ENCODE data around the gene SPDEF. TPM values are rescaled to one million over a fixed set of nuclear protein-coding genes. Genes with fewer than 3 reads are reported as not detected.

Gene SPDEF
- total RNA-seq, 4 donors from 2014 or later: 4.4 TPM; not detected in 3

- ATAC-seq: no peak
- H3K27ac ChIP-seq: no peak overlapping the region
- H3K36me3 ChIP-seq: no peaks in the 10 kb centered on the region
- H3K27me3 ChIP-seq: peaks cover 71% of the 10 kb centered on the region
- no peak overlapping the region for H3K4me3 ChIP-seq
- WGBS, 2 donors (ENCODE audit: low coverage in 1 of 2): 66 to 76% methylated on average over 9 to 13 of the region's 21 CpGs
- TF ChIP-seq POLR2AphosphoS5 (IDR thresholded peaks at IDR 0.05) (no peak), CTCF (IDR thresholded peaks at IDR 0.05) (no peak), EP300 (IDR thresholded peaks at IDR 0.05) (no peak), POLR2A (IDR thresholded peaks at IDR 0.05) (no peak)
- H3K4me1 ChIP-seq: no peaks in the 10 kb centered on the region
- no peaks in the 10 kb centered on the region for H3K9me3 ChIP-seq
Measured at GRCh38 chr6:34570066-34570833, 14.1 kb upstream of the SPDEF start.

- WGBS, 2 donors (ENCODE audit: low coverage in 1 of 2): 80 to 90% methylated on average over 1 to 3 of the region's 5 CpGs
- Histone ChIP-seq H3K4me3 (no peak overlapping the region), H3K36me3 (no peaks in the 10 kb centered on the region), H3K27me3 (peaks cover 78% of the 10 kb centered on the region), H3K4me1 (no peaks in the 10 kb centered on the region), H3K9me3 (no peaks in the 10 kb centered on the region), H3K27ac (no peak overlapping the region)
- TF ChIP-seq CTCF (IDR thresholded peaks at IDR 0.05): no peak
- no peak for TF ChIP-seq POLR2AphosphoS5 (IDR thresholded peaks at IDR 0.05)
- TF ChIP-seq EP300 (IDR thresholded peaks at IDR 0.05): no peak
- TF ChIP-seq POLR2A (IDR thresholded peaks at IDR 0.05): no peak
- ATAC-seq: no peak
Measured at GRCh38 chr6:34569361-34569973, 13.3 kb upstream of the SPDEF start.

- Histone ChIP-seq H3K4me3 (no peak overlapping the region), H3K4me1 (no peaks in the 10 kb centered on the region), H3K27me3 (peaks cover 87% of the 10 kb centered on the region), H3K27ac (no peak overlapping the region), H3K9me3 (no peaks in the 10 kb centered on the region), H3K36me3 (no peaks in the 10 kb centered on the region)
- no peak for ATAC-seq
- no peak for TF ChIP-seq POLR2A (IDR thresholded peaks at IDR 0.05)
- TF ChIP-seq EP300 (IDR thresholded peaks at IDR 0.05): no peak
- no peak for TF ChIP-seq CTCF (IDR thresholded peaks at IDR 0.05)
- no peak for TF ChIP-seq POLR2AphosphoS5 (IDR thresholded peaks at IDR 0.05)
- WGBS, 2 donors (ENCODE audit: low coverage in 1 of 2): 40 to 69% methylated on average over 1 to 5 of the region's 12 CpGs
Measured at GRCh38 chr6:34568341-34569201, 12.4 kb upstream of the SPDEF start.

- Histone ChIP-seq H3K27ac (no peak overlapping the region), H3K36me3 (no peaks in the 10 kb centered on the region), H3K9me3 (no peaks in the 10 kb centered on the region), H3K4me3 (no peak overlapping the region), H3K4me1 (no peaks in the 10 kb centered on the region), H3K27me3 (peaks cover 94% of the 10 kb centered on the region)
- 66 to 91% methylated on average over 6 to 7 of the region's 14 CpGs for WGBS, 2 donors (ENCODE audit: low coverage in 1 of 2)
- TF ChIP-seq POLR2AphosphoS5 (IDR thresholded peaks at IDR 0.05) (no peak), CTCF (IDR thresholded peaks at IDR 0.05) (no peak), EP300 (IDR thresholded peaks at IDR 0.05) (no peak), POLR2A (IDR thresholded peaks at IDR 0.05) (no peak)
- ATAC-seq: no peak
Measured at GRCh38 chr6:34566830-34567546, 10.9 kb upstream of the SPDEF start.
